GM12873 (cell line): Measurements from ENCODE around the gene ANKRD52.

Experiments used
- TF ChIP-seq, protein P1 (sequence below): IDR thresholded peaks from 2 replicates; pipeline ENCODE4 v1.5.1; 2012; ENCODE audit warnings: low read depth, mild to moderate bottlenecking, moderate library complexity, low read length, control low read depth; ENCODE audit not compliant: insufficient read depth; ENCODE audit errors: missing control alignments

Gene ANKRD52

DNA sequence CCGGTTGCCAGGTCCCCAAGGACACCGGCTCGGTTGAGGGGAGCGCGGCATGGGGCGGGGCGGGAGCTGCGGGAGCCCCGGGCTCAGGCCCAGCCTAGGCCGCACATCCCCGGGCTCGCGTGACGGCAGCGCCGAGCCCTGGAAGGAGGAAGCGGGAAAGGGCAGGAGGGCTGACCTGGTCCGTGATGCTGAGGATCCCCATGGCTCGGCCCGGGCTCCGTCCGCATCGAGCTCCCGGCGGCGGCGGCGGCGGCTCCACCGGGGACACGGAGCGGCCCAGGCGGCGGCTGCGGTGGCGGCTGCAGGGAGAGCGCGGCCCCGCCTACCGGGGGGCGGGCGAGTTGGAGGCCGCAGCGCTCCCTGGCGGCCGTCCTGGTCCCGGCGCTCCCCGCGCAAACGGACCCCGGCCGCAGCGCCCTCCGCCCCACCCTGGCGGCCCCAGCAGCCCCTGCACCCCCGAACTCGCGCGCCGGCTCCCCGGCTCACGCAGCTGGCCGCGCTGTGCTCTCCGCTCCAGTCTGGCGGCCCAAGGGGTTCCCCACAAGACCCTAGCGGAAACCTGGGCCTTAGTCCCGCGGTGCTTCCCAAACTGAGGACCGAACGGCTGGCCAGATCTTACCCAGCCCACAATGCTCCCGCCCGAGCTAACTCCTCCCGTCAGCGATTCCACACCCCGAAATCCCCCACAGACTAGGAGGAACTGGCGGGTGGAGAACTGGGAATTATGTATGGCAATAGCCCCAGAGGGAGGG, at the start of gene ANKRD52:
Gene ANKRD52, minus strand, starts transcription at position 317 of the 752 bp plus-strand sequence. Its CDS starts 115 bp downstream, at position 202.
- TF ChIP-seq, protein P1, sequence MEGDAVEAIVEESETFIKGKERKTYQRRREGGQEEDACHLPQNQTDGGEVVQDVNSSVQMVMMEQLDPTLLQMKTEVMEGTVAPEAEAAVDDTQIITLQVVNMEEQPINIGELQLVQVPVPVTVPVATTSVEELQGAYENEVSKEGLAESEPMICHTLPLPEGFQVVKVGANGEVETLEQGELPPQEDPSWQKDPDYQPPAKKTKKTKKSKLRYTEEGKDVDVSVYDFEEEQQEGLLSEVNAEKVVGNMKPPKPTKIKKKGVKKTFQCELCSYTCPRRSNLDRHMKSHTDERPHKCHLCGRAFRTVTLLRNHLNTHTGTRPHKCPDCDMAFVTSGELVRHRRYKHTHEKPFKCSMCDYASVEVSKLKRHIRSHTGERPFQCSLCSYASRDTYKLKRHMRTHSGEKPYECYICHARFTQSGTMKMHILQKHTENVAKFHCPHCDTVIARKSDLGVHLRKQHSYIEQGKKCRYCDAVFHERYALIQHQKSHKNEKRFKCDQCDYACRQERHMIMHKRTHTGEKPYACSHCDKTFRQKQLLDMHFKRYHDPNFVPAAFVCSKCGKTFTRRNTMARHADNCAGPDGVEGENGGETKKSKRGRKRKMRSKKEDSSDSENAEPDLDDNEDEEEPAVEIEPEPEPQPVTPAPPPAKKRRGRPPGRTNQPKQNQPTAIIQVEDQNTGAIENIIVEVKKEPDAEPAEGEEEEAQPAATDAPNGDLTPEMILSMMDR: peak; percentile 68

DNA sequence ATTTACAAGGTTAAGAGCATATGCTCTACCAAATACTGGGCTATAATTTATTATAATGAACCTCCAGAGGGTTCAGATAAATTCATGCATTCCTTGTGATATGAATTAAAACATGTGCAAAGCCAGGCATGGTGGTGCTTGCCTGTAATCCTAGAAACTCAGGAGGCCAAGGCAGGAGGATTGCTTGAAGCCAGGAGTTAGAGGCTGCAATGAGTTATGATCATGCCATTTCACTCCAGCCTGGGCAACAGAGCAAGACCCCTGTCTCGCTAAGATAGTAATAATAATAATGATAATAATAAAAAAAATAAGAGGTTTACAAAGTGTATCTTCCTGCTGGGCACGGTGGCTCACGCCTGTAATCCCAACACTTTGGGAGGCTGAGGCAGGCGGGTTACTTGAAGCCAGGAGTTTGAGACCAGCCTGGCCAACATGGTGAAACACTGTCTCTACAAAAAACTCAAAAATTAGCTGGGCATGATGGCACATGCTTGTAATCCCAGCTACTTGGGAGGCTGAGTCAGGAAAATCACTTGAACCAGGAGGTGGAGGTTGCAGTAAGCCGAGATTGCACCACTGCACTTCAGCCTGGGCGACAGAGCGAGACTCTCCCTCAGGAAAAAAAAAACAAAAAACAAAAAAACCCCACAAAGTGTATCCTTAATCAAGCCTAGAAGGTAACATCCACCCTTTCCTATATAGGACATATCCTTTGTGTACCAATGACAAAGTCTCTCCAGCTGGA, 49.2 kb upstream of the ANKRD52 start:
- TF ChIP-seq, protein P1: no peak

DNA sequence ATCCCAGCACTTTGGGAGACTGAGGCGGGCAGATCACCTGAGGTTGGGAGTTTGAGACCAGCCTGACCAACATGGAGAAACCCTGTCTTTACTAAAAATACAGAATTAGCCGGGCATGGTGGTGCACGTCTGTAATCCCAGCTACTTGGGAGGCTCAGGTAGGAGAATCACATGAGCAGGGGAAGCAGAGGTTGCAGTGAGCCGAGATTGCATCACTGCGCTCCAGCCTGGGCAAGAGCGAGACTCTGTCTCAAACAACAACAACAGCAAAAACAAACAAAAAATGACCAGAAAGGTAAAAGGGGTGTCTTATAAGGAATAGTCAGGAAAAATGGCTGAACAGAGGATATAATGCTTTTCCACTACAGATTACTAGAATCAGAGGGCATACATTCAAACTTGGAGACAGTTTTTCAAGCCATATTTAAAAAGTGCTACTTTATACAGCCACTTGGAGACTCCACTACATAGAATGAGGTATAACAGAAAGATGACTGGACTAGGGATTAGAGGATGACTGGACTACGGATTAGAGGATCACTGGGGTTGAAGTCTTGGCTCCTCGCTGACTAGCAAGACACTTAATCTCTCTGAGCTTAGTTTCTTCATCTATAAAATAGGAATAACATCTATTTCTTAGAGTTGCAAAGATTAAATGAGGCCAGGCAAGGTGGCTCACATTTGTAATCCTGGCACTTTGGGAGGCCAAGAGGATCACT, 46.8 kb upstream of the ANKRD52 start:
- TF ChIP-seq, protein P1: no peak

DNA sequence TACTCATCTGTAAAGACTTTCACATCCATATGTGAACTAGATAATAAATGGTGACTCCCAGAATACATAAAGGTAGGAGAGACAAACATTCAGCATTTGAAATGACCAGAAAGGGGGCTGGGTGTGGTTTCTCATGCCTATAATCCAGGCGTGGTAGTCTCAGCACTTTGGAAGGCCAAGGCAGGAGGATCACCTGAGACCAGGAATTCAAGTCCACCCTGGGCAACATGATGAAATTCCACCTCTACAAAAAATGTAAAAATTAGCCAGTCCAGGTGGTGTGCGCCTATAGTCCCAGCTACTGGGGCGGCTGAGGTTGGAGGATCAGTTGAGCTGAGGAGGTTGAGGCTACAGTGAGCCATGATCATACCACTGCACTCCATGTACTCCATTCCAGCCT, 46.1 kb upstream of the ANKRD52 start:
- TF ChIP-seq, protein P1: no peak

DNA sequence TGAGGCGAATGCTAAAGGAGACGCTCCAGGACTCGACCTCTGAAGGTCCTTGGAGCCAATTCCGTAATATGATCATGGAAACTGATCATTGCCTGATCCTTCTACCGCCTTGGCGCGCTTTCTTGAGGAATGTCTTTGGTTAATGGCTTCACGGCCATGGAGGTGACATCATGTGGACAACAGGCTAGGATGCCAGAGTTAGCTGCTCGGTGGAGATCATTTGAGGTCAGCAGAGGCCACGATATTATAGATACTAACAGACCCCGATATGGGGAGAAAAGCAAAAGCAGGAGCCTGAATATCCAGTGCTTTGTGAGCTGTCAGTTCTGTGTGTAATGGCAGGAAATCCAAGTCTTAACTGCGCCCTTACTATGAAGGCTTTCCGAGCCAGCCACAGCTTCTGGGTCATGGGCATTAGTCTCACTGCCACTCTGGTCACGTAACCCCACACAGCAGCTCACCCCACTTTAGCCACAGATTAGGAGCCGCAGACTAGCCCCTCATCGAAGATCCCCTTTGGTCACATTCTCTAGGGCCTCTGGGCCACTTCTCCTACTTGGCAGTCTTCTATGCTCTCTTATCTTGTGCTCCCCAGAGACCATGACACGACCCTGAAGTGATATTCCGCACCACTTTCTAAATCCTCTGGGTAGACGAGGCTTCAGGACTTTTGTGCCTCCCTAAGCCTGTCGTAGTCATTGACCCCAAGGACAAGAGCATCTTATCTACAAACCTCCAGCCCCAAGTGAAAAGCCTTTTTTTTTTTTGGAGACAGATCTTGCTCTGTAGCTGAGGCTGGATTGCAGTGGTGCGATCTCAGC, 42.7 kb upstream of the ANKRD52 start:
- TF ChIP-seq, protein P1: no peak

DNA sequence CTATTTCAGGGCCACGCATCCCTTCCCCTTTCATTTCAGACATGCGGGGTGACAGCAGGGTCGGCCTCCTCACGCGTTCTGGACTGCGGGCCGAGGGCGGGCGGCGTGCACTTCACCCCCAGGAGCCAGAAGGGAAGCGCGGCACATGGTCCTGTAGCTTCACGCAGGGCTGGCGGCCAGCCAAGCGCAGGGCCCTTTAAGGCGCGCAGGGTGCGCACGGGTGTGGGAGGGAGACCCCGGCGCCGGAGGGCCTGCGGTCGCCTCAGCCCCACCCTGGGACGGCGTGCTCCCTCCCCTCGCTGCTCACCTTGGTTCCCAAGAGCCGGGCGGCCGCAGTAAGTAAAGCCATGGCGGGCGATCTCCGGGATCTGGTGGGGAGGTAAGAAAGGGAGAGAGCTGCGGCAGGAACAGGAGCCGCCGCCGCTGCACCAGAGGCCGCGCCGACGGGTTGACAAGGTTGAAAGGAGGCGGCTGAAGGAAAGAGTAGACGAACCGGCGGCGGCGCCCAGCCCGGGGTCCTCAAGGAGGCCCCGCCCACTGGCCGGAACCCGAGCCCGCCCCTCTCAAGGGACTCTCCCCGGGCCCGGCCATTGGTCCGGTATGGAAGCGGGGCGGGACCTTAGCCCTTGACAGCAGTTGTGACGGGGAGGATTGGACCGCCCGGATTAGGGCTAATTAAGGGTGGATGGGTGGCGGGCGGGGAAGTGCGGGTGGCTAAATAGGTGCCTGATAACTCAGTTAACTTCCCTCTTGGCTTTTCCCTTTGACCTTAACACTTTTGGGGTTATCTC, 41.9 kb upstream of the ANKRD52 start, which contains the start of gene CS:
Gene CS, minus strand, starts transcription at position 478 of the 791 bp plus-strand sequence. Its CDS starts 129 bp downstream, at position 349.
- TF ChIP-seq, protein P1: no peak
